Cardiac muscle cell (in vitro differentiated cells and primary cell): ENCODE measurements around the gene NRF1. TPM values are rescaled to one million over a fixed set of nuclear protein-coding genes. Genes with fewer than 3 reads are reported as not detected.

Source experiments
- DNase-seq, 2 donors: peaks; one replicate each; pipeline versions ENCODE4 v3.0.0 to v3.0.0-alpha.2; 2010 to 2017; ENCODE audit warnings: low read depth in 1 of 2, low spot score in 1 of 2
- H3K27ac ChIP-seq: fragments of 200-600 bp; sonication (generic); 2 replicates; pipeline ENCODE4 v1.5.1; 2016
- H3K27me3 ChIP-seq: fragments of 200-600 bp; sonication (generic); 2 replicates; pipeline ENCODE4 v1.6.0; 2016; ENCODE audit warnings: control low read depth
- H3K36me3 ChIP-seq: fragments of 200-600 bp; sonication (generic); 2 replicates; pipeline ENCODE4 v1.5.1; 2016; ENCODE audit warnings: control low read depth
- H3K4me1 ChIP-seq: fragments of 200-600 bp; sonication (generic); 2 replicates; pipeline ENCODE4 v1.8.1; 2017; ENCODE audit warnings: low read depth, mild to moderate bottlenecking, mixed run types
- H3K4me3 ChIP-seq: fragments of 200-600 bp; sonication (generic); 2 replicates; pipeline ENCODE4 v1.5.1; 2016; ENCODE audit warnings: mild to moderate bottlenecking
- H3K9me3 ChIP-seq: fragments of 200-600 bp; sonication (generic); 2 replicates; pipeline ENCODE4 v1.5.1; 2017; ENCODE audit warnings: low read depth, mild to moderate bottlenecking, control low read depth
- CTCF ChIP-seq: IDR thresholded peaks from 2 replicates; pipeline ENCODE4 v1.5.1; 2012; ENCODE audit warnings: low read depth, mild to moderate bottlenecking, low read length
- polyA plus RNA-seq: library from polyadenylated mRNA; unstranded; fragments of >200 nt; fragmentation: Nextera tagmentation; extraction: Ambion mirVana; gene quantifications from 2 replicates; pipeline ENCODE4 v1.2.1, GENCODE V29; 2016
- total RNA-seq: library from RNA; depleted of rRNA; stranded (reverse); fragments of >200 nt; gene quantifications from 2 replicates; pipeline ENCODE4 v1.2.3, GENCODE V29; 2016

The NRF1 gene
- total and polyA plus RNA-seq, 2 experiments from 2014 or later = 9.3 to 12.3 TPM

DNA sequence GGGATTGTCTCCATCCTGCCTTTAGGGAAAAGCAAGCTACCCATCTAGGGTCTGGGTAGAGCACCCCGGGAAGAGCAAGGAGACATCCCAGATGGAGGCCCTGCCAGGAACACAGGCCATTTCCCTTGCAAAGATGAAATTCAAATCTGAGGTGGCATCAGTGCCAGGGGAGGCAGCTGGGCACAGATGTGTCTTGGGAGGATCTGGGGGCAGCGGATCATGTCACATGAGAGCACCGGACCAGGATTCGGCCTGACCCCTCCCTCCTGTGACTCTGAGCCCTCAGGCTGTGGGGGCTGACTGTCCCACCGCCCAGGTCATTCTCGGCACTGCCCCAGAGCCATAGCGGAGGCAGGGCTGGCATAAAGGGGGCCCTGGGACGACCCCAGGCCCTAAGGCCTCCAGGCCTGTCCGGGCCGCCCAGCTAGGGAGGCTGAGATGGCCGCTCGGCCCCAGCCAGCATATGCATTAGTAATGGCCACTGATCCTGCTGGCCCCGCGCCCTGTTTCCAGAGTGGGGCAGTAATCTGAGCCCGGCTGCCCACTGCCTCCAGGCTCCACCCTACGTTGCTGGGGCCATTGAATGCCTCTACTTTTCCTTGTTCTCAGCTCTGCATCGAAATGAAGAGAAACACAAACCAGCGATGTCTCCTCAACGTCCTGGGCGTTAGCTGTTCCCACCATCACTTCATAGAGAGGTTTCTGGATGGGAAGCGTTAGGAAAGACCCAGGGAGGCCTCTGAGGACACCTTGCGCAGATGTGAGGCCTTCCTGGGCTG is 192.8 kb downstream of the NRF1 start:
- Histone ChIP-seq H3K27me3 (no peaks in the 10 kb centered on the region), H3K36me3 (no peaks in the 10 kb centered on the region), H3K9me3 (no peaks in the 10 kb centered on the region), H3K4me3 (no peak overlapping the region), H3K4me1 (no peaks in the 10 kb centered on the region), H3K27ac (no peak overlapping the region)
- TF ChIP-seq CTCF = no peak
- DNase-seq = no peak

- no peak for DNase-seq
- H3K36me3 ChIP-seq = no peaks in the 10 kb centered on the region
- H3K27ac ChIP-seq = no peak overlapping the region
- H3K4me3 ChIP-seq = no peak overlapping the region
- no peaks in the 10 kb centered on the region for H3K9me3 ChIP-seq
- H3K4me1 ChIP-seq = no peaks in the 10 kb centered on the region
- no peak for TF ChIP-seq CTCF
- H3K27me3 ChIP-seq = no peaks in the 10 kb centered on the region
Observed at GRCh38 chr7:129804890-129805719, 193.6 kb downstream of the NRF1 start.

Other genes starting within 250 kb of the NRF1 start
- gene STRIP2, start 177.3 kb upstream of the NRF1 start, total RNA-seq = 23.5 and 38.9 TPM in 2 replicates
- 11.7 and 22.0 TPM in 2 replicates for gene STRIP2, start 177.3 kb upstream of the NRF1 start, polyA plus RNA-seq
- 0.39 TPM in 1 of 2 replicates, not detected in the other for gene SMKR1, start 109.2 kb upstream of the NRF1 start, total RNA-seq
- 0.32 and 3.6 TPM in 2 replicates for gene SMKR1, start 109.2 kb upstream of the NRF1 start, polyA plus RNA-seq